Astrocyte (in vitro differentiated cells and primary cell): Measurements from ENCODE around the gene AGT. TPM values are rescaled to one million over a fixed set of nuclear protein-coding genes. Genes with fewer than 3 reads are reported as not detected.

Experiments
- DNase-seq: peaks from one replicate; pipeline ENCODE4 v3.0.0-alpha.2; 2010; ENCODE audit warnings: low read depth
- FAIRE-seq: peaks from 2 replicates; lab custom pipeline; 2011; peaks lifted over from hg19 to GRCh38; lab: Jason Lieb, UNC
- H2AFZ ChIP-seq: 2 replicates; pipeline ENCODE4 v1.6.0; 2012; ENCODE audit warnings: low read depth, low read length, inconsistent platforms
- H3K27ac ChIP-seq: 2 replicates; pipeline ENCODE4 v1.5.1; 2011; ENCODE audit warnings: low read depth, low read length, inconsistent platforms
- H3K27me3 ChIP-seq: 2 replicates; pipeline ENCODE4 v1.6.0; 2011; ENCODE audit warnings: low read length, inconsistent platforms; ENCODE audit not compliant: insufficient read depth
- H3K36me3 ChIP-seq: 2 replicates; pipeline ENCODE4 v1.5.1; 2011; ENCODE audit warnings: low read length, inconsistent platforms; ENCODE audit not compliant: insufficient read depth
- H3K4me1 ChIP-seq: 2 replicates; pipeline ENCODE4 v1.5.1; 2011; ENCODE audit warnings: low read length, inconsistent platforms; ENCODE audit not compliant: insufficient read depth
- H3K4me2 ChIP-seq: 2 replicates; pipeline ENCODE4 v1.6.0; 2012; ENCODE audit warnings: low read length, inconsistent platforms
- H3K4me3 ChIP-seq: 2 replicates; pipeline ENCODE4 v1.5.1; 2011; ENCODE audit warnings: low read depth, mild to moderate bottlenecking, low read length, inconsistent platforms; ENCODE audit not compliant: insufficient read depth
- H3K79me2 ChIP-seq: 2 replicates; pipeline ENCODE4 v1.6.0; 2012; ENCODE audit warnings: mild to moderate bottlenecking, low read length, inconsistent platforms; ENCODE audit not compliant: insufficient read depth
- H3K9ac ChIP-seq: 2 replicates; pipeline ENCODE4 v1.6.0; 2012; ENCODE audit warnings: mild to moderate bottlenecking, low read length, inconsistent platforms
- H3K9me3 ChIP-seq: 2 replicates; pipeline ENCODE4 v1.5.1; 2012; ENCODE audit warnings: low read depth, mild to moderate bottlenecking, low read length, inconsistent platforms; ENCODE audit not compliant: insufficient read depth
- H4K20me1 ChIP-seq: 2 replicates; pipeline ENCODE4 v1.6.0; 2012; ENCODE audit warnings: low read length, inconsistent platforms; ENCODE audit not compliant: insufficient read depth
- H3K27ac Mint-ChIP-seq: one replicate; pipeline ENCODE4 v1.8.0; 2021; ENCODE audit warnings: mild to moderate bottlenecking, mixed read lengths; ENCODE audit not compliant: unreplicated experiment
- H3K27me3 Mint-ChIP-seq: one replicate; pipeline ENCODE4 v1.8.0; 2021; ENCODE audit warnings: low read depth, mixed read lengths; ENCODE audit not compliant: unreplicated experiment
- H3K36me3 Mint-ChIP-seq: one replicate; pipeline ENCODE4 v1.8.0; 2021; ENCODE audit warnings: low read depth, mixed read lengths; ENCODE audit not compliant: unreplicated experiment
- H3K4me1 Mint-ChIP-seq: one replicate; pipeline ENCODE4 v1.8.0; 2021; ENCODE audit warnings: low read depth, mixed read lengths; ENCODE audit not compliant: unreplicated experiment
- H3K4me3 Mint-ChIP-seq: one replicate; pipeline ENCODE4 v1.8.0; 2021; ENCODE audit warnings: mild to moderate bottlenecking, moderate library complexity, mixed read lengths; ENCODE audit not compliant: unreplicated experiment
- H3K9me3 Mint-ChIP-seq: one replicate; pipeline ENCODE4 v1.8.0; 2021; ENCODE audit warnings: mild to moderate bottlenecking, mixed read lengths; ENCODE audit not compliant: unreplicated experiment
- CTCF ChIP-seq: IDR thresholded peaks from 2 replicates; pipeline ENCODE4 v1.5.1; 2011; ENCODE audit warnings: low read depth, mild to moderate bottlenecking, inconsistent platforms, low read length, moderate library complexity; ENCODE audit not compliant: insufficient read depth
- EZH2 ChIP-seq: IDR thresholded peaks from 2 replicates; pipeline ENCODE4 v1.6.1; 2012; ENCODE audit warnings: mild to moderate bottlenecking, low read length, inconsistent platforms; ENCODE audit not compliant: insufficient read depth
- total RNA-seq: library from RNA; stranded (reverse); gene quantifications from 2 replicates; pipeline ENCODE4 v1.2.1, GENCODE V29; 2021

The AGT gene
- total RNA-seq, 1 donor from 2014 or later: 1.2 TPM

- H3K36me3 Mint-ChIP-seq: peaks cover 1% of the 10 kb centered on the region
- H3K9me3 Mint-ChIP-seq: no peaks in the 10 kb centered on the region
- peaks cover 9% of the 10 kb centered on the region for H3K4me1 ChIP-seq
- peaks cover 14% of the 10 kb centered on the region for H3K27me3 Mint-ChIP-seq
- no peak overlapping the region for H3K27ac Mint-ChIP-seq
- DNase-seq (no peak), FAIRE-seq (no peak)
- H3K9me3 ChIP-seq: no peaks in the 10 kb centered on the region
- H3K27me3 ChIP-seq: no peaks in the 10 kb centered on the region
- H3K36me3 ChIP-seq: no peaks in the 10 kb centered on the region
- H2AFZ ChIP-seq: no peak overlapping the region
- H3K4me3 ChIP-seq: no peak overlapping the region
- no peak overlapping the region for H3K9ac ChIP-seq
- H3K4me3 Mint-ChIP-seq: no peak overlapping the region
- no peak overlapping the region for H3K4me2 ChIP-seq
- H3K27ac ChIP-seq: no peak overlapping the region
- no peaks in the 10 kb centered on the region for H3K79me2 ChIP-seq
- peaks cover 18% of the 10 kb centered on the region for H3K4me1 Mint-ChIP-seq
- TF ChIP-seq EZH2: no peak
- no peaks in the 10 kb centered on the region for H4K20me1 ChIP-seq
Measured at GRCh38 chr1:230750986-230751625, 37.2 kb upstream of the AGT start.

- Histone ChIP-seq H2AFZ (no peak overlapping the region), H3K36me3 (no peaks in the 10 kb centered on the region), H3K9me3 (no peaks in the 10 kb centered on the region), H3K27me3 (no peaks in the 10 kb centered on the region), H3K79me2 (no peaks in the 10 kb centered on the region), H3K4me1 (peaks cover 9% of the 10 kb centered on the region), H4K20me1 (no peaks in the 10 kb centered on the region), H3K9ac (no peak overlapping the region), H3K4me2 (no peak overlapping the region), H3K27ac (no peak overlapping the region), H3K4me3 (no peak overlapping the region)
- no peak overlapping the region for H3K27ac Mint-ChIP-seq
- peaks cover 14% of the 10 kb centered on the region for H3K27me3 Mint-ChIP-seq
- no peak overlapping the region for H3K4me3 Mint-ChIP-seq
- H3K4me1 Mint-ChIP-seq: peaks cover 18% of the 10 kb centered on the region
- H3K36me3 Mint-ChIP-seq: peaks cover 1% of the 10 kb centered on the region
- no peaks in the 10 kb centered on the region for H3K9me3 Mint-ChIP-seq
- DNase-seq: no peak
- TF ChIP-seq EZH2 (no peak), CTCF (no peak)
- no peak for FAIRE-seq
Measured at GRCh38 chr1:230750576-230750975, 36.7 kb upstream of the AGT start.

GRCh38 chr1:230749635-230750034 is 35.7 kb upstream of the AGT start:
- no peaks in the 10 kb centered on the region for H3K9me3 Mint-ChIP-seq
- no peak overlapping the region for H3K4me3 Mint-ChIP-seq

More at GRCh38 chr1:230749635-230750034, 35.7 kb upstream of the AGT start:
- Mint-ChIP-seq H3K27ac (no peak overlapping the region), H3K4me1 (peaks cover 21% of the 10 kb centered on the region), H3K27me3 (peaks cover 15% of the 10 kb centered on the region), H3K36me3 (peaks cover 1% of the 10 kb centered on the region)
- no peaks in the 10 kb centered on the region for H3K79me2 ChIP-seq
- no peak overlapping the region for H2AFZ ChIP-seq
- H3K9me3 ChIP-seq: no peaks in the 10 kb centered on the region
- H3K4me1 ChIP-seq: peaks cover 4% of the 10 kb centered on the region
- TF ChIP-seq EZH2 (no peak), CTCF (no peak)
- no peak for DNase-seq
- H3K27me3 ChIP-seq: no peaks in the 10 kb centered on the region
- no peak overlapping the region for H3K27ac ChIP-seq
- no peaks in the 10 kb centered on the region for H3K36me3 ChIP-seq
- H3K4me3 ChIP-seq: no peak overlapping the region
- no peaks in the 10 kb centered on the region for H4K20me1 ChIP-seq
- no peak overlapping the region for H3K9ac ChIP-seq
- no peak overlapping the region for H3K4me2 ChIP-seq
- FAIRE-seq: no peak
